A673 (cell line): Measurements from ENCODE around the gene HOXB3.

Experiments
- CTCF ChIP-seq: fragments of 300-800, 200-600 bp; sonication (generic); conservative IDR thresholded peaks from 2 replicates; pipeline ENCODE4 v1.5.1; 2017; ENCODE audit warnings: low read depth, mild to moderate bottlenecking, antibody characterized with exemption, low read length, moderate library complexity, mixed read lengths
- EZH2 ChIP-seq: fragments of 200-600 bp; sonication (generic); IDR thresholded peaks from 2 replicates; pipeline ENCODE4 v1.6.1; 2017; ENCODE audit warnings: borderline replicate concordance, low read depth, mild to moderate bottlenecking, mixed read lengths, antibody characterized with exemption, low read length; ENCODE audit not compliant: poor library complexity, severe bottlenecking

GRCh38 chr17:48510761-48511604 is 79.1 kb downstream of the HOXB3 start:
- TF ChIP-seq EZH2: no peak
- no peak for TF ChIP-seq CTCF
